CD4-positive, alpha-beta T cell (primary cell): Measurements from ENCODE around the gene AKAP7. TPM values are rescaled to one million over a fixed set of nuclear protein-coding genes. Genes with fewer than 3 reads are reported as not detected.

Experiments used
- ATAC-seq: fragments of 200-7000 bp; cut with Tn5 transposase; one replicate; pipeline ENCODE4 v1.10.0; 2022; ENCODE audit warnings: mild to moderate bottlenecking; ENCODE audit not compliant: poor library complexity
- CTCF ChIA-PET: fragments of 350-600 bp; sonication (Branson Sonifier 250); formaldehyde crosslinking; loops from one replicate; lab custom pipeline; 2021; ENCODE audit warnings: antibody characterized with exemption, inconsistent platforms; lab: Charles Lee
- POLR2A ChIA-PET: fragments of 350-600 bp; sonication (Branson Sonifier 250); formaldehyde crosslinking; loops from one replicate; lab custom pipeline; 2021; ENCODE audit warnings: antibody characterized with exemption, inconsistent platforms; lab: Charles Lee
- DNase-seq, 14 experiments: peaks; one replicate each; pipeline ENCODE4 v3.0.0-alpha.2; 2013 to 2020; ENCODE audit warnings: mixed read lengths in 2 of 14
- H3K27ac ChIP-seq, 2 donors: one replicate each; pipeline versions ENCODE4 v1.5.1 to v1.7.0; 2013; ENCODE audit warnings: low read length in 2 of 2, low read depth in 1 of 2, mild to moderate bottlenecking in 1 of 2
- H3K27me3 ChIP-seq, 2 experiments: 1 replicate in 1 of 2; 2 replicates in 1 of 2; pipeline versions ENCODE4 v1.6.1 to v1.7.0; 2013; ENCODE audit warnings: low read length in 2 of 2, control low read depth in 1 of 2, mild to moderate bottlenecking in 1 of 2, moderate library complexity in 1 of 2; ENCODE audit not compliant: insufficient read depth in 2 of 2, control insufficient read depth in 1 of 2
- H3K36me3 ChIP-seq: one replicate; pipeline ENCODE4 v1.6.1; 2013; ENCODE audit warnings: low read length, control low read depth; ENCODE audit not compliant: insufficient read depth
- H3K4me1 ChIP-seq: one replicate; pipeline ENCODE4 v1.6.1; 2013; ENCODE audit warnings: low read length, control low read depth; ENCODE audit not compliant: insufficient read depth
- H3K4me3 ChIP-seq: one replicate; pipeline ENCODE4 v1.5.1; 2013; ENCODE audit warnings: mild to moderate bottlenecking, low read length, moderate library complexity
- H3K9me3 ChIP-seq, 2 experiments: 1 replicate in 1 of 2; 2 replicates in 1 of 2; pipeline versions ENCODE4 v1.6.1 to v1.7.0; 2013; ENCODE audit warnings: low read length in 2 of 2, mild to moderate bottlenecking in 2 of 2, control low read depth in 1 of 2, moderate library complexity in 1 of 2; ENCODE audit not compliant: control insufficient read depth in 1 of 2, insufficient read depth in 1 of 2
- H3K27ac Mint-ChIP-seq: one replicate; pipeline ENCODE4 v1.8.0; 2020; ENCODE audit warnings: mixed read lengths
- H3K27me3 Mint-ChIP-seq: one replicate; pipeline ENCODE4 v1.8.0; 2021; ENCODE audit warnings: mixed read lengths
- H3K36me3 Mint-ChIP-seq: one replicate; pipeline ENCODE4 v1.8.0; 2021; ENCODE audit warnings: low read depth, mixed read lengths
- H3K4me1 Mint-ChIP-seq: one replicate; pipeline ENCODE4 v1.8.0; 2021; ENCODE audit warnings: low read depth, mixed read lengths
- H3K4me3 Mint-ChIP-seq: one replicate; pipeline ENCODE4 v1.8.0; 2020; ENCODE audit warnings: mild to moderate bottlenecking, mixed read lengths
- H3K9me3 Mint-ChIP-seq: one replicate; pipeline ENCODE4 v1.8.0; 2020; ENCODE audit warnings: mixed read lengths
- intact Hi-C, 2 experiments: fragments of 100-400 bp; cut with DNase I in 1 of 2; cut with micrococcal nuclease in 1 of 2; formaldehyde crosslinking; loops; one replicate each; pipeline versions ENCODE4 v1.15.1 to v1.9.0; 2023 to 2025; cut with DNase I, micrococcal nuclease
- total RNA-seq, 174 experiments: library from RNA in 2 of 174; stranded (reverse) in 2 of 174; gene quantifications; one replicate each; pipeline ENCODE4 v1.2.3 and lab custom pipeline; 2021 to 2026
- TF ChIP-seq, protein P1 (sequence below): fragments of 200-600 bp; IDR thresholded peaks from one replicate; pipeline ENCODE4 v1.8.0; 2022; ENCODE audit warnings: antibody characterized with exemption, mild to moderate bottlenecking

AKAP7 gene
- total RNA-seq, 2 experiments from 2014 or later = 9.1 to 12.2 TPM

DNA sequence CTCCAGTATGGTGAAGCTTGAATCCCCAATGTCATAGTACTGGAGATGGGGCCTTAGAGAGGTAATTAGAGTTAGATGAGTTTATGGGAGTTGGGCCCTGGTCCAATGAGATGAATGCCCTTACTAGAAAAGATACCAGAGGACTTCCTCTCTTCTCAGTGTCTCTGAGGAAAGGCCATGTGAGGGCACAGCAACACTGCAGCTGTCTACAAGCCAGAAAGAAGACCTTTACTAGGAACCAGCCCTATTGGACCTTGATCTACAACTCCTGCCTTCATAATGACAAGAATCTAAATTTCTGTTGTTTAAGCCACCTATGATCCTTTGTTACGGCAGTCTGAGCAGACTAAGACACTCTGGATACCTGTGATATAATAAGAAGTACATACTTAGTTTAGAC lies 31.4 kb upstream of the AKAP7 start:
- Mint-ChIP-seq H3K27ac (no peak overlapping the region), H3K4me1 (no peaks in the 10 kb centered on the region), H3K9me3 (no peaks in the 10 kb centered on the region), H3K36me3 (no peaks in the 10 kb centered on the region), H3K27me3 (no peaks in the 10 kb centered on the region), H3K4me3 (no peak overlapping the region)
- Histone ChIP-seq H3K4me1 (no peaks in the 10 kb centered on the region), H3K9me3 (no peaks in the 10 kb centered on the region), H3K36me3 (no peaks in the 10 kb centered on the region), H3K27ac (no peak overlapping the region), H3K4me3 (no peak overlapping the region), H3K27me3 (no peaks in the 10 kb centered on the region)
- DNase-seq (no peak), ATAC-seq (no peak)
- ChIA-PET POLR2A (no interaction called here), CTCF (no interaction called here)
- intact Hi-C loops = no loop called here
- TF ChIP-seq, protein P1, sequence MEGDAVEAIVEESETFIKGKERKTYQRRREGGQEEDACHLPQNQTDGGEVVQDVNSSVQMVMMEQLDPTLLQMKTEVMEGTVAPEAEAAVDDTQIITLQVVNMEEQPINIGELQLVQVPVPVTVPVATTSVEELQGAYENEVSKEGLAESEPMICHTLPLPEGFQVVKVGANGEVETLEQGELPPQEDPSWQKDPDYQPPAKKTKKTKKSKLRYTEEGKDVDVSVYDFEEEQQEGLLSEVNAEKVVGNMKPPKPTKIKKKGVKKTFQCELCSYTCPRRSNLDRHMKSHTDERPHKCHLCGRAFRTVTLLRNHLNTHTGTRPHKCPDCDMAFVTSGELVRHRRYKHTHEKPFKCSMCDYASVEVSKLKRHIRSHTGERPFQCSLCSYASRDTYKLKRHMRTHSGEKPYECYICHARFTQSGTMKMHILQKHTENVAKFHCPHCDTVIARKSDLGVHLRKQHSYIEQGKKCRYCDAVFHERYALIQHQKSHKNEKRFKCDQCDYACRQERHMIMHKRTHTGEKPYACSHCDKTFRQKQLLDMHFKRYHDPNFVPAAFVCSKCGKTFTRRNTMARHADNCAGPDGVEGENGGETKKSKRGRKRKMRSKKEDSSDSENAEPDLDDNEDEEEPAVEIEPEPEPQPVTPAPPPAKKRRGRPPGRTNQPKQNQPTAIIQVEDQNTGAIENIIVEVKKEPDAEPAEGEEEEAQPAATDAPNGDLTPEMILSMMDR = no peak

DNA sequence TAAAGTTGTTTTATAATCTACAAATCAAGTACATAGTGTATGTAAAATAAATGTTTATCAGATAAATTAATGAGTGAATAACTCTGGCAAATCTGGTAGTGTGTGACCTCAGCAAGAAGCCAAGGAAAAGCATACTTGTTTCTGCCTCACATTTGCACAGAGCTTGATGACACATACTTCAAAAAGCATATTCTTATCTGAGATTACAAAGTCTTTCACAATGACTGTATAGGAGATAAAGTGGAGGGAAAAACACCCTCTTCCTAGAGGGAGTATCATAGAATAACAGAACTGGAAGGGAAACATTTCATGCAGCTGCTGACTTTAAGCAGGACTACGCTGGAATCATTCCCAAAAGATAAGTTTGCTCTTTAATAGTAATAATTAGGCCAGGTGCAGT lies 28.1 kb upstream of the AKAP7 start:
- no peak for DNase-seq
- Mint-ChIP-seq H3K4me1 (no peaks in the 10 kb centered on the region), H3K27ac (no peak overlapping the region), H3K4me3 (no peak overlapping the region), H3K36me3 (no peaks in the 10 kb centered on the region), H3K27me3 (no peaks in the 10 kb centered on the region), H3K9me3 (no peaks in the 10 kb centered on the region)
- Histone ChIP-seq H3K4me3 (no peak overlapping the region), H3K27me3 (no peaks in the 10 kb centered on the region), H3K4me1 (no peaks in the 10 kb centered on the region), H3K9me3 (no peaks in the 10 kb centered on the region), H3K27ac (no peak overlapping the region), H3K36me3 (no peaks in the 10 kb centered on the region)
- TF ChIP-seq, protein P1 = no peak
- no peak for ATAC-seq
- intact Hi-C loops = no loop called here
- CTCF ChIA-PET = no interaction called here
- POLR2A ChIA-PET = no interaction called here

DNA sequence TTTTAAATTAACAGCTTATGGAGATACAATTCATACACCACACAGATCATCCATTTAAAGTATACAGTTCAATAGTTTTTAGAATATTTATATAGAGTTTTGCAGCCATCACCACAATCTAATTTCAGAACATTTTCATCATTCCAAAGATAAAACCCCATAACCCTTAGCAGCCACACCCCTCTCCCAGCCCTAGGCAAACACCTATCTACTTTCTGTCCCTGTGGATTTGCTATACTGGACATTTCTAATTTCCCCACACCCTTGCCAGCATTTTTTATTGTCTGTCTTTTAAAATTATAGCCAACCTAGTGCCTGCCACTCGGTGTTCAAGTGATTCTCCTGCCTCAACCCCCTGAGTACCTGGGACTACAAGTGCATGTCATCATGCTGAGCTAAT lies 23.0 kb upstream of the AKAP7 start:
- Histone ChIP-seq H3K4me1 (no peaks in the 10 kb centered on the region), H3K27me3 (no peaks in the 10 kb centered on the region), H3K36me3 (no peaks in the 10 kb centered on the region), H3K27ac (no peak overlapping the region), H3K9me3 (no peaks in the 10 kb centered on the region), H3K4me3 (no peak overlapping the region)
- H3K36me3 Mint-ChIP-seq = no peaks in the 10 kb centered on the region
- CTCF ChIA-PET = no interaction called here
- ATAC-seq (no peak), DNase-seq (no peak)
- intact Hi-C loops = no loop called here
- TF ChIP-seq, protein P1 = no peak
- H3K27me3 Mint-ChIP-seq = no peaks in the 10 kb centered on the region
- H3K27ac Mint-ChIP-seq = no peak overlapping the region
- H3K9me3 Mint-ChIP-seq = no peaks in the 10 kb centered on the region
- H3K4me1 Mint-ChIP-seq = no peaks in the 10 kb centered on the region
- H3K4me3 Mint-ChIP-seq = no peak overlapping the region
- POLR2A ChIA-PET = no interaction called here
